Measurements from ENCODE around the gene ZNF496. TPM values are rescaled to one million over a fixed set of nuclear protein-coding genes. Genes with fewer than 3 reads are reported as not detected.

Gene ZNF496
- total RNA-seq, 3 donors from 2014 or later (not counting 1 experiment from before 2014, with no cell fraction given): 25.6 to 33.0 (median 27.9) TPM

DNA sequence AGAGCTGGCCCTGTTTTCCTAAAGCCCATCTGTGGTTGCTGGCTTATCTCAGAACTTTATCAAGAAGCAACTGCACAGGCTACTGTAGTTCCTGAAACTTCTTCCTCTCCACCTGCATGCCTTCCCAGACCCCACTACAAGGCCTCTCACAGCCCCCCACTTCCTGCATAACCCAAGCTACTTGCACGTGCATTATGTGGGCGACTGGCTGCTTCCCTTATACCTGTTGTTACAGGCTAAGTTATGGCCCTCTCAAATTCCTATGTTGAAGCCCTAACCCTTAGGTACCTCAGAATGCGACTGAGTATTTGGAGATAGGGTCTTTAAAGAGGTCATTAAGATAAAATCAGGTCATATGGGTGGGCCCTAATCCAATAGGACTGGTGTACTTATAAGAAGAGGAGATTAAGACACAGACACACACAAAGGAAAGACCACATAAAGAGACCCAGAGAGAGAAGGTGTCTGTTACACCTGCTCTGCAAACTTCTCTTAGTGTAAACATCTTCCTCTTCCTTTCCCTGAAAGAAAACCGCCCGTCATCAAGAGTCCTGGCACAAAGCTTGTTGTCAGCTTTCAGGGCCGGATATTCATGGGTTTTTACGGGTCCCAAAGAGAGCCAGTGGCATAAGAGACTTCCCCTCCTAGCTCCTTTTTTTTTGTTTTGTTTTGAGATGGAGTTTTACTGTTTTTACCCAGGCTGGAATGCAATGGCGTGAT, 5.1 kb downstream of the ZNF496 start:
- H3K9me3 ChIP-seq (ENCODE audit: control insufficient read depth, insufficient read depth, low read length): no peaks in the 10 kb centered on the region
- DNase-seq: peak in 1 of 2 donors; percentile 38
- Mint-ChIP-seq H3K4me1 (peaks cover 11 to 21% of the 10 kb centered on the region in 2 donors), H3K27me3 (ENCODE audit: low read depth in 2 of 2) (no peaks in the 10 kb centered on the region), H3K36me3 (no peaks in the 10 kb centered on the region), H3K27ac (no peak overlapping the region), H3K4me3 (no peak overlapping the region), H3K9me3 (no peaks in the 10 kb centered on the region)
- intact Hi-C loops (cut with micrococcal nuclease): no loop called here
- TF ChIP-seq, protein P1, sequence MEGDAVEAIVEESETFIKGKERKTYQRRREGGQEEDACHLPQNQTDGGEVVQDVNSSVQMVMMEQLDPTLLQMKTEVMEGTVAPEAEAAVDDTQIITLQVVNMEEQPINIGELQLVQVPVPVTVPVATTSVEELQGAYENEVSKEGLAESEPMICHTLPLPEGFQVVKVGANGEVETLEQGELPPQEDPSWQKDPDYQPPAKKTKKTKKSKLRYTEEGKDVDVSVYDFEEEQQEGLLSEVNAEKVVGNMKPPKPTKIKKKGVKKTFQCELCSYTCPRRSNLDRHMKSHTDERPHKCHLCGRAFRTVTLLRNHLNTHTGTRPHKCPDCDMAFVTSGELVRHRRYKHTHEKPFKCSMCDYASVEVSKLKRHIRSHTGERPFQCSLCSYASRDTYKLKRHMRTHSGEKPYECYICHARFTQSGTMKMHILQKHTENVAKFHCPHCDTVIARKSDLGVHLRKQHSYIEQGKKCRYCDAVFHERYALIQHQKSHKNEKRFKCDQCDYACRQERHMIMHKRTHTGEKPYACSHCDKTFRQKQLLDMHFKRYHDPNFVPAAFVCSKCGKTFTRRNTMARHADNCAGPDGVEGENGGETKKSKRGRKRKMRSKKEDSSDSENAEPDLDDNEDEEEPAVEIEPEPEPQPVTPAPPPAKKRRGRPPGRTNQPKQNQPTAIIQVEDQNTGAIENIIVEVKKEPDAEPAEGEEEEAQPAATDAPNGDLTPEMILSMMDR (IDR thresholded peaks at IDR 0.05): no peak
- H3K4me3 ChIP-seq (ENCODE audit: low read length): no peak overlapping the region
- H3K27me3 ChIP-seq (ENCODE audit: control insufficient read depth, insufficient read depth, low read length): no peaks in the 10 kb centered on the region
- no peak overlapping the region for H3K27ac ChIP-seq (ENCODE audit: low read length)
- H3K36me3 ChIP-seq (ENCODE audit: control insufficient read depth, insufficient read depth, low read length): peaks cover 22% of the 10 kb centered on the region
- 50% methylated on average over 7 of the region's 8 CpGs for WGBS (ENCODE audit: insufficient coverage)
- no peak for ATAC-seq
- peaks cover 10% of the 10 kb centered on the region for H3K4me1 ChIP-seq (ENCODE audit: control insufficient read depth, insufficient read depth, low read length)

DNA sequence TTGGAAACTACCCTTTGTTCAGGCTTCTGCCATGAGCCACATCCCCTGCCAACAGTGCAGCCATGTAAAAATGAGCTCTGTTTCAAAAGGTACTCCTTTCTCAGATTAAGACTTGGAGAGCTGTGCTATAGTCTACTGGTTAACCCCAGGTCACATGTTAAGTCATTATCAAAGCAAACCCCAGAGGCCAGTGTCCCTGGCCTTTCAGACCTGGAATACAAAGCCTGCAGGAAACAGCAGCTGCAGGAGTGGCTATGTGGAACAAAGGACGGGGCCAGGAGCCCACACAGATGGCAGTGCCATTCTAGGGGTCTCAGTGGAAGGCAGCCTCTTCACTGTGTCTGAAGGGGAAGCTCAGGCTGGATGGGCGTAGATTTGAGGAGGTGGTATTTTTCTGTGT, 6.7 kb downstream of the ZNF496 start:
- H3K36me3 Mint-ChIP-seq: no peaks in the 10 kb centered on the region
- no peak overlapping the region for H3K27ac Mint-ChIP-seq
- no peaks in the 10 kb centered on the region for H3K27me3 ChIP-seq (ENCODE audit: control insufficient read depth, insufficient read depth, low read length)
- H3K36me3 ChIP-seq (ENCODE audit: control insufficient read depth, insufficient read depth, low read length): peaks cover 24% of the 10 kb centered on the region
- WGBS (ENCODE audit: insufficient coverage): 59% methylated on average over 1 of the region's 2 CpGs
- intact Hi-C loops (cut with micrococcal nuclease): no loop called here
- no peak overlapping the region for H3K4me3 Mint-ChIP-seq
- no peaks in the 10 kb centered on the region for H3K9me3 ChIP-seq (ENCODE audit: control insufficient read depth, insufficient read depth, low read length)
- no peak overlapping the region for H3K4me3 ChIP-seq (ENCODE audit: low read length)
- DNase-seq (no peak), ATAC-seq (no peak)
- no peak overlapping the region for H3K27ac ChIP-seq (ENCODE audit: low read length)
- TF ChIP-seq, protein P1 (IDR thresholded peaks at IDR 0.05): no peak
- H3K27me3 Mint-ChIP-seq (ENCODE audit: low read depth in 2 of 2): no peaks in the 10 kb centered on the region
- peaks cover 6 to 8% of the 10 kb centered on the region in 2 donors for H3K4me1 Mint-ChIP-seq
- no peaks in the 10 kb centered on the region for H3K9me3 Mint-ChIP-seq
- H3K4me1 ChIP-seq (ENCODE audit: control insufficient read depth, insufficient read depth, low read length): peaks cover under 1% of the 10 kb centered on the region

DNA sequence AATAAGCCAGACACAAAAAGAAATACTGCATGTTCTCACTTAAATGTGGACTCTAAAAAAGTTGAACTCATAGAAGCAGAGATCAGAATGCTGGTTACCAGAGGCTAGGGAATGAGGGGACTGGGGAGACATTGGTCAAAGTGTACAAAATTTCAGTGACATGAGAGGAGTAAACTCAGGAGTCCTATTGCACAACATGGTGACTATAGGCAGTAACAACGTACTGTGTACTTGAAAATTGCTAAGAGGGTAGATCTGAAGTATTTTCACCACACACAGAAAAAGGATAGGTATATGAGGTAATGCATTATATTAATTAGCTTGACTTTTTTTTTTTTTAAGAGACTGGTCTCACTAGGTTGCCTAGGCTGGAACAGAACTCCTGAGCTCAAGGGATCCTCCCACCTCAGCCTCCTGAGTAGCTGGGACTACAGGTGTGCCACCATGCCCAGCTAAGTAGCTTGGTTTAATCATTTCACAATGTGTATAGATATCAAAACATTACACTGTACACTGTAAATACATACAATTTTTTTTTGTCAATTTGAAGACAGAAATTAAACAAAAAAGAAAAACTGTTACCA, 7.4 kb downstream of the ZNF496 start:
- Mint-ChIP-seq H3K9me3 (no peaks in the 10 kb centered on the region), H3K36me3 (no peaks in the 10 kb centered on the region), H3K27ac (no peak overlapping the region), H3K27me3 (ENCODE audit: low read depth in 2 of 2) (no peaks in the 10 kb centered on the region), H3K4me3 (no peak overlapping the region), H3K4me1 (peaks cover 6 to 8% of the 10 kb centered on the region in 2 donors)
- H3K4me3 ChIP-seq (ENCODE audit: low read length): no peak overlapping the region
- no peaks in the 10 kb centered on the region for H3K9me3 ChIP-seq (ENCODE audit: control insufficient read depth, insufficient read depth, low read length)
- intact Hi-C loops (cut with micrococcal nuclease): no loop called here
- H3K27ac ChIP-seq (ENCODE audit: low read length): no peak overlapping the region
- peaks cover 25% of the 10 kb centered on the region for H3K36me3 ChIP-seq (ENCODE audit: control insufficient read depth, insufficient read depth, low read length)
- H3K4me1 ChIP-seq (ENCODE audit: control insufficient read depth, insufficient read depth, low read length): no peaks in the 10 kb centered on the region
- TF ChIP-seq, protein P1 (IDR thresholded peaks at IDR 0.05): no peak
- ATAC-seq (no peak), DNase-seq (no peak)
- no peaks in the 10 kb centered on the region for H3K27me3 ChIP-seq (ENCODE audit: control insufficient read depth, insufficient read depth, low read length)
- WGBS (ENCODE audit: insufficient coverage): no CpG with 5 or more reads among the region's 1 CpG

Data from natural killer cell (primary cell).